Measurements from ENCODE around the gene PPM1E. TPM values are rescaled to one million over a fixed set of nuclear protein-coding genes. Genes with fewer than 3 reads are reported as not detected.

PPM1E gene
- total and polyA plus RNA-seq, 5 experiments from 2014 or later = 0.05 TPM; not detected in 4

- Mint-ChIP-seq H3K27me3 (peaks cover 11 to 32% (median 23%) of the 10 kb centered on the region in 5 donors), H3K4me1 (no peaks in the 10 kb centered on the region), H3K36me3 (no peaks in the 10 kb centered on the region), H3K9me3 (peaks cover 0 to 2% (median 0%) of the 10 kb centered on the region in 9 donors), H3K27ac (no peak overlapping the region), H3K4me3 (no peak overlapping the region)
- ATAC-seq (no peak), DNase-seq (no peak)
- POLR2A ChIA-PET = interaction anchor here (0.7 kb wide), 1 partner anchor 597 kb away, joined by 3 read pairs; no protein-coding TSS in a partner anchor
These were observed 128.5 kb downstream of the PPM1E start for GRCh38 chr17:58884161-58884560.

- Mint-ChIP-seq H3K27me3 (peaks cover 11 to 32% (median 28%) of the 10 kb centered on the region in 5 donors), H3K9me3 (peaks cover 0 to 13% (median 3%) of the 10 kb centered on the region in 9 donors), H3K4me1 (no peaks in the 10 kb centered on the region), H3K27ac (no peak overlapping the region), H3K4me3 (no peak overlapping the region), H3K36me3 (peaks cover 0 to 12% (median 0%) of the 10 kb centered on the region in 3 donors)
- DNase-seq (no peak), ATAC-seq (no peak)
- POLR2A ChIA-PET = no interaction called here
These were observed 130.9 kb downstream of the PPM1E start for GRCh38 chr17:58886514-58886913.

GRCh38 chr17:58889928-58890327 is 134.3 kb downstream of the PPM1E start:
- H3K27me3 Mint-ChIP-seq = peaks cover 11 to 37% (median 30%) of the 10 kb centered on the region in 5 donors

GRCh38 chr17:58899191-58899590 is 143.5 kb downstream of the PPM1E start:
- no peak for ATAC-seq
- H3K36me3 Mint-ChIP-seq = no peaks in the 10 kb centered on the region
- H3K27ac Mint-ChIP-seq = no peak overlapping the region

More at GRCh38 chr17:58889928-58890327, 134.3 kb downstream of the PPM1E start:
- Mint-ChIP-seq H3K9me3 (peaks cover 0 to 13% (median 3%) of the 10 kb centered on the region in 9 donors), H3K4me3 (no peak overlapping the region), H3K27ac (no peak overlapping the region), H3K36me3 (peaks cover 0 to 12% (median 0%) of the 10 kb centered on the region in 3 donors), H3K4me1 (no peaks in the 10 kb centered on the region)
- ATAC-seq (no peak), DNase-seq (no peak)
- POLR2A ChIA-PET = no interaction called here

GRCh38 chr17:58902322-58902721 is 146.7 kb downstream of the PPM1E start:
- peaks cover 0 to 4% (median 0%) of the 10 kb centered on the region in 3 donors for H3K36me3 Mint-ChIP-seq
- POLR2A ChIA-PET = no interaction called here
- H3K4me3 Mint-ChIP-seq = no peak overlapping the region
- no peak for ATAC-seq
- no peak for DNase-seq
- H3K27me3 Mint-ChIP-seq = peaks cover 0 to 4% (median 2%) of the 10 kb centered on the region in 5 donors
- H3K27ac Mint-ChIP-seq = no peak overlapping the region
- H3K9me3 Mint-ChIP-seq = peaks cover 0 to 21% (median 8%) of the 10 kb centered on the region in 9 donors
- no peaks in the 10 kb centered on the region for H3K4me1 Mint-ChIP-seq

More at GRCh38 chr17:58899191-58899590, 143.5 kb downstream of the PPM1E start:
- no peak overlapping the region for H3K4me3 Mint-ChIP-seq
- H3K27me3 Mint-ChIP-seq = peaks cover 0 to 4% (median 0%) of the 10 kb centered on the region in 5 donors
- no peaks in the 10 kb centered on the region for H3K4me1 Mint-ChIP-seq
- DNase-seq = no peak
- peaks cover 0 to 6% (median 1%) of the 10 kb centered on the region in 9 donors for H3K9me3 Mint-ChIP-seq
- POLR2A ChIA-PET = no interaction called here

GRCh38 chr17:58911741-58912343 is 156.2 kb downstream of the PPM1E start:
- H3K4me3 Mint-ChIP-seq = no peak overlapping the region
- peaks cover 4 to 25% (median 21%) of the 10 kb centered on the region in 5 donors for H3K27me3 Mint-ChIP-seq
- no peak overlapping the region for H3K27ac Mint-ChIP-seq
- H3K36me3 Mint-ChIP-seq = peaks cover 0 to 21% (median 7%) of the 10 kb centered on the region in 3 donors
- ATAC-seq (no peak), DNase-seq (no peak)
- H3K4me1 Mint-ChIP-seq = no peaks in the 10 kb centered on the region
- POLR2A ChIA-PET = no interaction called here
- H3K9me3 Mint-ChIP-seq = peaks cover 0 to 33% (median 20%) of the 10 kb centered on the region in 9 donors

GRCh38 chr17:58913552-58913951 is 157.9 kb downstream of the PPM1E start:
- no peak for ATAC-seq
- Mint-ChIP-seq H3K4me1 (no peaks in the 10 kb centered on the region), H3K27me3 (peaks cover 5 to 30% (median 21%) of the 10 kb centered on the region in 5 donors), H3K4me3 (no peak overlapping the region), H3K36me3 (peaks cover 0 to 21% (median 7%) of the 10 kb centered on the region in 3 donors), H3K27ac (no peak overlapping the region), H3K9me3 (peaks cover 0 to 33% (median 17%) of the 10 kb centered on the region in 9 donors)
- POLR2A ChIA-PET = no interaction called here
- no peak for DNase-seq

- Mint-ChIP-seq H3K36me3 (peaks cover 0 to 21% (median 7%) of the 10 kb centered on the region in 3 donors), H3K27ac (no peak overlapping the region), H3K4me1 (no peaks in the 10 kb centered on the region), H3K9me3 (peaks cover 0 to 31% (median 17%) of the 10 kb centered on the region in 9 donors), H3K27me3 (peaks cover 5 to 32% (median 16%) of the 10 kb centered on the region in 5 donors), H3K4me3 (no peak overlapping the region)
- DNase-seq = no peak
- ATAC-seq = no peak
- POLR2A ChIA-PET = no interaction called here
These were observed 158.5 kb downstream of the PPM1E start for GRCh38 chr17:58913971-58914769.

- POLR2A ChIA-PET = no interaction called here
- Mint-ChIP-seq H3K9me3 (peaks cover 0 to 12% (median 5%) of the 10 kb centered on the region in 9 donors), H3K36me3 (peaks cover 0 to 10% (median 0%) of the 10 kb centered on the region in 3 donors), H3K4me1 (peaks cover 0 to 9% (median 1%) of the 10 kb centered on the region in 4 donors), H3K27ac (no peak overlapping the region), H3K4me3 (no peak overlapping the region), H3K27me3 (peaks cover 0 to 26% (median 6%) of the 10 kb centered on the region in 5 donors)
- ATAC-seq (no peak), DNase-seq (no peak)
These were observed 161.6 kb downstream of the PPM1E start for GRCh38 chr17:58917228-58917627.

- H3K27me3 Mint-ChIP-seq = peaks cover 0 to 24% (median 6%) of the 10 kb centered on the region in 5 donors
- POLR2A ChIA-PET = no interaction called here
- peaks cover 0 to 6% (median 0%) of the 10 kb centered on the region in 9 donors for H3K9me3 Mint-ChIP-seq
- no peak for DNase-seq
- H3K4me1 Mint-ChIP-seq = peaks cover 0 to 9% (median 1%) of the 10 kb centered on the region in 4 donors
- no peak overlapping the region for H3K4me3 Mint-ChIP-seq
- peaks cover 0 to 8% (median 0%) of the 10 kb centered on the region in 3 donors for H3K36me3 Mint-ChIP-seq
- ATAC-seq = no peak
- H3K27ac Mint-ChIP-seq = no peak overlapping the region
These were observed 162.4 kb downstream of the PPM1E start for GRCh38 chr17:58918072-58918471.

- Mint-ChIP-seq H3K36me3 (peaks cover 0 to 8% (median 0%) of the 10 kb centered on the region in 3 donors), H3K4me3 (no peak overlapping the region), H3K4me1 (peaks cover 0 to 9% (median 1%) of the 10 kb centered on the region in 4 donors), H3K27me3 (peaks cover 0 to 21% (median 6%) of the 10 kb centered on the region in 5 donors), H3K9me3 (peaks cover 0 to 5% (median 0%) of the 10 kb centered on the region in 9 donors), H3K27ac (no peak overlapping the region)
- DNase-seq = no peak
- POLR2A ChIA-PET = interaction anchor here (0.7 kb wide), 1 partner anchor 93 kb away, joined by 5 read pairs; no protein-coding TSS in a partner anchor
- ATAC-seq = no peak
These were observed 163.2 kb downstream of the PPM1E start for GRCh38 chr17:58918884-58919283.

- ATAC-seq = no peak
- H3K27me3 Mint-ChIP-seq = peaks cover 0 to 19% (median 6%) of the 10 kb centered on the region in 5 donors
- no peak overlapping the region for H3K27ac Mint-ChIP-seq
- H3K4me1 Mint-ChIP-seq = peaks cover 0 to 9% (median 1%) of the 10 kb centered on the region in 4 donors
- peaks cover 0 to 5% (median 0%) of the 10 kb centered on the region in 9 donors for H3K9me3 Mint-ChIP-seq
- no peak overlapping the region for H3K4me3 Mint-ChIP-seq
- POLR2A ChIA-PET = no interaction called here
- peaks cover 0 to 8% (median 0%) of the 10 kb centered on the region in 3 donors for H3K36me3 Mint-ChIP-seq
- no peak for DNase-seq
These were observed 165.1 kb downstream of the PPM1E start for GRCh38 chr17:58920773-58921172.

- ATAC-seq (no peak), DNase-seq (no peak)
- no peaks in the 10 kb centered on the region for H3K4me1 Mint-ChIP-seq
- H3K27me3 Mint-ChIP-seq = peaks cover 5 to 14% (median 8%) of the 10 kb centered on the region in 5 donors
- no peaks in the 10 kb centered on the region for H3K9me3 Mint-ChIP-seq
- POLR2A ChIA-PET = no interaction called here
- H3K36me3 Mint-ChIP-seq = no peaks in the 10 kb centered on the region
- H3K27ac Mint-ChIP-seq = no peak overlapping the region
- no peak overlapping the region for H3K4me3 Mint-ChIP-seq
These were observed 177.3 kb downstream of the PPM1E start for GRCh38 chr17:58932956-58933355.
